ENCODE measurements around the gene CCSER1. TPM values are rescaled to one million over a fixed set of nuclear protein-coding genes. Genes with fewer than 3 reads are reported as not detected.
A peak's percentile ranks its signal among the peaks of the same experiment; 100 is the strongest.
"Not testable (repeated sequence)": the region's sequence is repeated elsewhere in the genome, so short reads cannot be mapped to it uniquely, and the experiment has no call there.

The CCSER1 gene
- total RNA-seq, 1 donor from 2014 or later, result not detected

- no peaks in the 10 kb centered on the region for H3K4me1 Mint-ChIP-seq (ENCODE audit: low read depth)
- H3K9me3 Mint-ChIP-seq (ENCODE audit: low read depth), result peaks cover 9% of the 10 kb centered on the region
- no peaks in the 10 kb centered on the region for H3K36me3 Mint-ChIP-seq (ENCODE audit: low read depth)
- no peak overlapping the region for H3K4me3 Mint-ChIP-seq (ENCODE audit: unreplicated experiment)
- peak; percentile 43 for DNase-seq (ENCODE audit: low spot score)
- H3K27ac Mint-ChIP-seq (ENCODE audit: unreplicated experiment), result no peak overlapping the region
- peaks cover 7% of the 10 kb centered on the region for H3K27me3 Mint-ChIP-seq (ENCODE audit: low read depth)
- no peak for TF ChIP-seq CTCF (IDR thresholded peaks at IDR 0.05)
These were observed 348.8 kb downstream of the CCSER1 start for GRCh38 chr4:90476019-90476418.

GRCh38 chr4:90476586-90476985 is 349.4 kb downstream of the CCSER1 start:
- Mint-ChIP-seq H3K27me3 (ENCODE audit: low read depth) (peaks cover 7% of the 10 kb centered on the region), H3K4me3 (ENCODE audit: unreplicated experiment) (no peak overlapping the region), H3K4me1 (ENCODE audit: low read depth) (no peaks in the 10 kb centered on the region), H3K27ac (ENCODE audit: unreplicated experiment) (no peak overlapping the region), H3K9me3 (ENCODE audit: low read depth) (peaks cover 10% of the 10 kb centered on the region), H3K36me3 (ENCODE audit: low read depth) (no peaks in the 10 kb centered on the region)
- TF ChIP-seq CTCF (IDR thresholded peaks at IDR 0.05), result no peak
- no peak for DNase-seq (ENCODE audit: low spot score)

- H3K27ac Mint-ChIP-seq (ENCODE audit: unreplicated experiment); H3K27me3 Mint-ChIP-seq (ENCODE audit: low read depth); H3K4me1 Mint-ChIP-seq (ENCODE audit: low read depth); H3K36me3 Mint-ChIP-seq (ENCODE audit: low read depth); H3K4me3 Mint-ChIP-seq (ENCODE audit: unreplicated experiment): not testable (repeated sequence)
- peak; percentile 49 for DNase-seq (ENCODE audit: low spot score)
- peaks cover 31% of the 10 kb centered on the region for H3K9me3 Mint-ChIP-seq (ENCODE audit: low read depth)
These were observed 357.7 kb downstream of the CCSER1 start for GRCh38 chr4:90484894-90485293.

GRCh38 chr4:90486346-90486745 is 359.2 kb downstream of the CCSER1 start:
- Mint-ChIP-seq H3K9me3 (ENCODE audit: low read depth) (peaks cover 26% of the 10 kb centered on the region), H3K27me3 (ENCODE audit: low read depth) (peaks cover 2% of the 10 kb centered on the region), H3K27ac (ENCODE audit: unreplicated experiment) (no peak overlapping the region), H3K4me3 (ENCODE audit: unreplicated experiment) (no peak overlapping the region), H3K36me3 (ENCODE audit: low read depth) (no peaks in the 10 kb centered on the region), H3K4me1 (ENCODE audit: low read depth) (no peaks in the 10 kb centered on the region)
- TF ChIP-seq CTCF (IDR thresholded peaks at IDR 0.05), result no peak
- no peak for DNase-seq (ENCODE audit: low spot score)

GRCh38 chr4:90495211-90495610 is 368.0 kb downstream of the CCSER1 start:
- no peak overlapping the region for H3K4me3 Mint-ChIP-seq (ENCODE audit: unreplicated experiment)

More at GRCh38 chr4:90495211-90495610, 368.0 kb downstream of the CCSER1 start:
- Mint-ChIP-seq H3K9me3 (ENCODE audit: low read depth) (peaks cover 19% of the 10 kb centered on the region), H3K27me3 (ENCODE audit: low read depth) (no peaks in the 10 kb centered on the region), H3K4me1 (ENCODE audit: low read depth) (no peaks in the 10 kb centered on the region), H3K36me3 (ENCODE audit: low read depth) (peaks cover 4% of the 10 kb centered on the region), H3K27ac (ENCODE audit: unreplicated experiment) (no peak overlapping the region)
- DNase-seq (ENCODE audit: low spot score), result no peak
- TF ChIP-seq CTCF (IDR thresholded peaks at IDR 0.05), result no peak
